NCI-H1417 treated with DMSO at 0.1 percent for 48 hours (cell line): ENCODE results near the gene COL4A4.
A peak's percentile ranks its signal among the peaks of the same experiment; 100 is the strongest.
"Not testable (repeated sequence)": the region's sequence is repeated elsewhere in the genome, so short reads cannot be mapped to it uniquely, and the experiment has no call there.

Source experiments
- DNase-seq: peaks from one replicate; lab custom pipeline; 2025; lab: John Stamatoyannopoulos, UW

Gene COL4A4

GRCh38 chr2:227115761-227116160 lies 48.2 kb downstream of the COL4A4 start:
- no peak for DNase-seq

- DNase-seq: peak; percentile 19
These were observed 56.9 kb downstream of the COL4A4 start for GRCh38 chr2:227106845-227107759.

GRCh38 chr2:227103583-227103982 lies 60.4 kb downstream of the COL4A4 start:
- peak; percentile 5 for DNase-seq

- no peak for DNase-seq
These were observed 64.7 kb downstream of the COL4A4 start for GRCh38 chr2:227099340-227099739.

- no peak for DNase-seq
These were observed 65.9 kb downstream of the COL4A4 start for GRCh38 chr2:227098162-227098515.

- no peak for DNase-seq
These were observed 66.4 kb downstream of the COL4A4 start for GRCh38 chr2:227097495-227098161.

- DNase-seq: no peak
These were observed 68.7 kb downstream of the COL4A4 start for GRCh38 chr2:227095346-227095745.

- no peak for DNase-seq
These were observed 81.7 kb downstream of the COL4A4 start for GRCh38 chr2:227082286-227082685.

GRCh38 chr2:227079726-227080125 lies 84.3 kb downstream of the COL4A4 start:
- DNase-seq: no peak

GRCh38 chr2:227065065-227065464 lies 98.9 kb downstream of the COL4A4 start:
- not testable (repeated sequence) for DNase-seq

GRCh38 chr2:227058888-227059399 lies 105.1 kb downstream of the COL4A4 start:
- no peak for DNase-seq

GRCh38 chr2:227057743-227058447 lies 106.1 kb downstream of the COL4A4 start:
- no peak for DNase-seq

- no peak for DNase-seq
These were observed 106.9 kb downstream of the COL4A4 start for GRCh38 chr2:227057060-227057459.

GRCh38 chr2:227054006-227054405 lies 110.0 kb downstream of the COL4A4 start:
- DNase-seq: no peak

GRCh38 chr2:227052879-227053278 lies 111.1 kb downstream of the COL4A4 start:
- peak; percentile 95 for DNase-seq

- no peak for DNase-seq
These were observed 120.0 kb downstream of the COL4A4 start for GRCh38 chr2:227043981-227044380.

GRCh38 chr2:227038550-227039189 lies 125.3 kb downstream of the COL4A4 start:
- DNase-seq: no peak

- no peak for DNase-seq
These were observed 127.5 kb downstream of the COL4A4 start for GRCh38 chr2:227036527-227036926.

GRCh38 chr2:227035711-227036367 lies 128.2 kb downstream of the COL4A4 start:
- no peak for DNase-seq

- DNase-seq: no peak
These were observed 130.4 kb downstream of the COL4A4 start for GRCh38 chr2:227033471-227034148.

- DNase-seq: no peak
These were observed 132.6 kb downstream of the COL4A4 start for GRCh38 chr2:227031379-227031778.
